ENCODE data around the gene CNFN.
"Not testable (repeated sequence)": the region's sequence is repeated elsewhere in the genome, so short reads cannot be mapped to it uniquely, and the experiment has no call there.

CNFN gene

GRCh38 chr19:42343344-42344110, 46.6 kb downstream of the CNFN start:
- H3K4me3 ChIP-seq (ENCODE audit: insufficient read depth in 1 of 2, low read depth in 1 of 2, low read length in 2 of 2) = peak overlapping the region in 1 of 2 experiments; percentile 9
- 89% methylated on average over 17 of the region's 17 CpGs for WGBS

GRCh38 chr19:42339922-42340321, 50.2 kb downstream of the CNFN start:
- H2BK5ac ChIP-seq (ENCODE audit: low read depth, low read length, poor library complexity, severe bottlenecking); H2BK120ac ChIP-seq (ENCODE audit: low read depth, low read length); H3K4me3 ChIP-seq (ENCODE audit: insufficient read depth in 1 of 2, low read depth in 1 of 2, low read length in 2 of 2); H3K4ac ChIP-seq (ENCODE audit: low read depth in 1 of 2, low read length in 2 of 2); H3K27ac ChIP-seq (ENCODE audit: low read length, poor library complexity, severe bottlenecking); H3K9ac ChIP-seq (ENCODE audit: low read length); H4K8ac ChIP-seq (ENCODE audit: low read length); H3K14ac ChIP-seq (ENCODE audit: low read length in 2 of 2); H4K91ac ChIP-seq (ENCODE audit: low read length); H2AK5ac ChIP-seq (ENCODE audit: low read length, severe bottlenecking); H3K9me3 ChIP-seq (ENCODE audit: control insufficient read depth, low read length); DNase-seq; H3K4me2 ChIP-seq (ENCODE audit: low read length, poor library complexity, severe bottlenecking); H2AFZ ChIP-seq (ENCODE audit: low read depth, low read length); H3K23ac ChIP-seq (ENCODE audit: low read length in 2 of 2); H3K27me3 ChIP-seq (ENCODE audit: control insufficient read depth in 1 of 2, insufficient read depth in 1 of 2, low read length in 2 of 2); H3K4me1 ChIP-seq (ENCODE audit: control insufficient read depth, insufficient read depth, low read depth, low read length); H3K18ac ChIP-seq (ENCODE audit: low read depth in 1 of 2, low read length in 2 of 2); H2BK15ac ChIP-seq (ENCODE audit: low read depth, poor library complexity, severe bottlenecking); H2BK12ac ChIP-seq (ENCODE audit: low read length in 2 of 2): not testable (repeated sequence)
- 100% methylated on average over 2 of the region's 4 CpGs for WGBS
- Histone ChIP-seq H3K36me3 (ENCODE audit: control insufficient read depth in 1 of 2, insufficient read depth in 2 of 2, low read depth in 1 of 2, low read length in 2 of 2) (peaks cover 19 to 52% of the 10 kb centered on the region in 2 experiments), H3K79me1 (replicated peaks; ENCODE audit: low read length, poor library complexity, severe bottlenecking) (peaks cover 12% of the 10 kb centered on the region)

More at GRCh38 chr19:42343344-42344110, 46.6 kb downstream of the CNFN start:
- Histone ChIP-seq H3K27me3 (ENCODE audit: control insufficient read depth in 1 of 2, insufficient read depth in 1 of 2, low read length in 2 of 2) (no peaks in the 10 kb centered on the region), H3K27ac (ENCODE audit: low read length, poor library complexity, severe bottlenecking) (no peak overlapping the region), H4K91ac (ENCODE audit: low read length) (no peak overlapping the region), H3K4me2 (ENCODE audit: low read length, poor library complexity, severe bottlenecking) (no peak overlapping the region), H3K4me1 (ENCODE audit: control insufficient read depth, insufficient read depth, low read depth, low read length) (peaks cover 1% of the 10 kb centered on the region), H3K14ac (ENCODE audit: low read length in 2 of 2) (no peak overlapping the region), H3K4ac (ENCODE audit: low read depth in 1 of 2, low read length in 2 of 2) (no peak overlapping the region), H3K18ac (ENCODE audit: low read depth in 1 of 2, low read length in 2 of 2) (no peak overlapping the region), H3K23ac (ENCODE audit: low read length in 2 of 2) (no peak overlapping the region), H2BK15ac (ENCODE audit: low read depth, poor library complexity, severe bottlenecking) (no peak overlapping the region), H3K9ac (ENCODE audit: low read length) (no peak overlapping the region), H2AFZ (ENCODE audit: low read depth, low read length) (no peak overlapping the region), H3K36me3 (ENCODE audit: control insufficient read depth in 1 of 2, insufficient read depth in 2 of 2, low read depth in 1 of 2, low read length in 2 of 2) (peaks cover 20 to 35% of the 10 kb centered on the region in 2 experiments), H2BK120ac (ENCODE audit: low read depth, low read length) (no peak overlapping the region), H2BK5ac (ENCODE audit: low read depth, low read length, poor library complexity, severe bottlenecking) (no peak overlapping the region), H2AK5ac (ENCODE audit: low read length, severe bottlenecking) (no peak overlapping the region), H2BK12ac (ENCODE audit: low read length in 2 of 2) (no peak overlapping the region), H3K9me3 (ENCODE audit: control insufficient read depth, low read length) (no peaks in the 10 kb centered on the region), H4K8ac (ENCODE audit: low read length) (no peak overlapping the region), H3K79me1 (replicated peaks; ENCODE audit: low read length, poor library complexity, severe bottlenecking) (peaks cover 14% of the 10 kb centered on the region)
- DNase-seq = no peak

GRCh38 chr19:42339126-42339860, 50.8 kb downstream of the CNFN start:
- H2BK5ac ChIP-seq (ENCODE audit: low read depth, low read length, poor library complexity, severe bottlenecking); H2BK12ac ChIP-seq (ENCODE audit: low read length in 2 of 2); H3K14ac ChIP-seq (ENCODE audit: low read length in 2 of 2); H3K27me3 ChIP-seq (ENCODE audit: control insufficient read depth in 1 of 2, insufficient read depth in 1 of 2, low read length in 2 of 2); H3K4me1 ChIP-seq (ENCODE audit: control insufficient read depth, insufficient read depth, low read depth, low read length); H2AFZ ChIP-seq (ENCODE audit: low read depth, low read length); H3K9ac ChIP-seq (ENCODE audit: low read length); H3K23ac ChIP-seq (ENCODE audit: low read length in 2 of 2); H3K27ac ChIP-seq (ENCODE audit: low read length, poor library complexity, severe bottlenecking); H4K8ac ChIP-seq (ENCODE audit: low read length); H2BK15ac ChIP-seq (ENCODE audit: low read depth, poor library complexity, severe bottlenecking); H3K9me3 ChIP-seq (ENCODE audit: control insufficient read depth, low read length); H3K4me3 ChIP-seq (ENCODE audit: insufficient read depth in 1 of 2, low read depth in 1 of 2, low read length in 2 of 2); H2AK5ac ChIP-seq (ENCODE audit: low read length, severe bottlenecking); H3K4me2 ChIP-seq (ENCODE audit: low read length, poor library complexity, severe bottlenecking); H3K18ac ChIP-seq (ENCODE audit: low read depth in 1 of 2, low read length in 2 of 2); DNase-seq; H2BK120ac ChIP-seq (ENCODE audit: low read depth, low read length); H4K91ac ChIP-seq (ENCODE audit: low read length); H3K4ac ChIP-seq (ENCODE audit: low read depth in 1 of 2, low read length in 2 of 2): not testable (repeated sequence)
- WGBS = 96% methylated on average over 6 of the region's 7 CpGs
- Histone ChIP-seq H3K79me1 (replicated peaks; ENCODE audit: low read length, poor library complexity, severe bottlenecking) (peaks cover 13% of the 10 kb centered on the region), H3K36me3 (ENCODE audit: control insufficient read depth in 1 of 2, insufficient read depth in 2 of 2, low read depth in 1 of 2, low read length in 2 of 2) (peaks cover 19 to 51% of the 10 kb centered on the region in 2 experiments)

Data from mesenchymal stem cell (in vitro differentiated cells and primary cell).